ENCODE measurements around the gene VSTM2L.

DNA sequence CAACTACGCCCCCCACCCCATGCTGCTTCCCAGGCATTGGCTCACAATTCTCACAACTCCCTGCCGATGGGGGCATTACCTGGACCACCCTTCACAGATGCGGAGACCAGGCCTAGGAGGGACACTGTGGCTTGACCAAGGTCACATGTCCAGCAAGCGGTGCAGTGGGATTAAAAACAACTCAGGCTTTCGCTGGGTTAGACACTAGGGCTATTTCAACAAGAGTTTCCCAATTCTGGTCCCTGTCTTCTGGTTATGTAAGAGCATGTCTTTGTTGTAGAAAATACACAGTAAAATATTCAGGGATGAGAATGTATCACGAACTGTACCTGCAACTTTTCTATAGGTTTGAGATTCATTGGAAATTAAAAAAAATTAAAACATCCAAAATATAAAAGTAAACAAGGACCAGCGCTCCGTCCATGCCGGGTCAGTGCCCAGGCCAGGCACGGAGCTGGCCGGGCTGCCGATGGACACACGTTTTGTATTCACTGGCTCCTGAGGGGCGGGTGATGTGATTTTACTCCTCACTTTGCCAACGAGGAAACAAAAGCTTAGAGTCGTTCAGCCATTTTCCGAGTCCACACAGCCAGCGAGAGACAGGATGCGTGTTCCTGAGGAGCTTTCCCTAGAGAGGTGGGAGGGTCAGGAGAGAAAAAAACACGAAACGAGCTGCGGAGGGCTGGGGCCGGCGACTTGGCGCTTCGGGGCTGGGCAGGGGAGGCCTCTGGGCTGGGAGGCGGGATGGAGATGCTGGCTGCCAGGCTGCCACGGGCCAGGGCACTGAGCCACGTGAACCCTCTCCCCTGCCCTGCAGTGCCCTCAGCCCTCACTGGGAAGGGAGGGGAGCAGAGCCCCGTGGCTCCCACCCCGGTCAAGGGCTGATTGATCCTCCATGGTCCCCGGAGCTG, 17.1 kb upstream of the VSTM2L start:
- TF ChIP-seq PHF8 (IDR thresholded peaks at IDR 0.05; ENCODE audit: borderline replicate concordance, low read depth) (no peak), JUNB (IDR thresholded peaks at IDR 0.05) (no peak), MAFK (IDR thresholded peaks at IDR 0.05; ENCODE audit: partially characterized antibody) (no peak), POLR2A (IDR thresholded peaks at IDR 0.05; ENCODE audit: low read length) (no peak)
- TF ChIP-seq, protein P1, sequence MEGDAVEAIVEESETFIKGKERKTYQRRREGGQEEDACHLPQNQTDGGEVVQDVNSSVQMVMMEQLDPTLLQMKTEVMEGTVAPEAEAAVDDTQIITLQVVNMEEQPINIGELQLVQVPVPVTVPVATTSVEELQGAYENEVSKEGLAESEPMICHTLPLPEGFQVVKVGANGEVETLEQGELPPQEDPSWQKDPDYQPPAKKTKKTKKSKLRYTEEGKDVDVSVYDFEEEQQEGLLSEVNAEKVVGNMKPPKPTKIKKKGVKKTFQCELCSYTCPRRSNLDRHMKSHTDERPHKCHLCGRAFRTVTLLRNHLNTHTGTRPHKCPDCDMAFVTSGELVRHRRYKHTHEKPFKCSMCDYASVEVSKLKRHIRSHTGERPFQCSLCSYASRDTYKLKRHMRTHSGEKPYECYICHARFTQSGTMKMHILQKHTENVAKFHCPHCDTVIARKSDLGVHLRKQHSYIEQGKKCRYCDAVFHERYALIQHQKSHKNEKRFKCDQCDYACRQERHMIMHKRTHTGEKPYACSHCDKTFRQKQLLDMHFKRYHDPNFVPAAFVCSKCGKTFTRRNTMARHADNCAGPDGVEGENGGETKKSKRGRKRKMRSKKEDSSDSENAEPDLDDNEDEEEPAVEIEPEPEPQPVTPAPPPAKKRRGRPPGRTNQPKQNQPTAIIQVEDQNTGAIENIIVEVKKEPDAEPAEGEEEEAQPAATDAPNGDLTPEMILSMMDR (IDR thresholded peaks at IDR 0.05) = no peak
- TF ChIP-seq, protein P2, sequence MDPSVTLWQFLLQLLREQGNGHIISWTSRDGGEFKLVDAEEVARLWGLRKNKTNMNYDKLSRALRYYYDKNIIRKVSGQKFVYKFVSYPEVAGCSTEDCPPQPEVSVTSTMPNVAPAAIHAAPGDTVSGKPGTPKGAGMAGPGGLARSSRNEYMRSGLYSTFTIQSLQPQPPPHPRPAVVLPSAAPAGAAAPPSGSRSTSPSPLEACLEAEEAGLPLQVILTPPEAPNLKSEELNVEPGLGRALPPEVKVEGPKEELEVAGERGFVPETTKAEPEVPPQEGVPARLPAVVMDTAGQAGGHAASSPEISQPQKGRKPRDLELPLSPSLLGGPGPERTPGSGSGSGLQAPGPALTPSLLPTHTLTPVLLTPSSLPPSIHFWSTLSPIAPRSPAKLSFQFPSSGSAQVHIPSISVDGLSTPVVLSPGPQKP (IDR thresholded peaks at IDR 0.05; ENCODE audit: low read depth, low read length) = no peak
